Central memory CD8-positive, alpha-beta T cell (primary cell): ENCODE results near the gene NLRP7.
"Not testable (repeated sequence)": the region's sequence is repeated elsewhere in the genome, so short reads cannot be mapped to it uniquely, and the experiment has no call there.

Source experiments
- ATAC-seq: fragments of 150-1000 bp; cut with Tn5 transposase; replicated peaks from 2 replicates; pipeline ENCODE4 v1.10.0; 2022; ENCODE audit warnings: mild to moderate bottlenecking, moderate FRiP score, moderate number of reproducible peaks; ENCODE audit not compliant: poor library complexity, severe bottlenecking; ENCODE audit errors: extremely low read depth
- DNase-seq, 2 donors: peaks; one replicate each; pipeline ENCODE4 v3.0.0; 2021; ENCODE audit warnings: low spot score in 2 of 2
- H3K27ac Mint-ChIP-seq: one replicate; pipeline ENCODE4 v1.8.0; 2022; ENCODE audit warnings: low read depth, mild to moderate bottlenecking, moderate library complexity, mixed read lengths
- H3K27me3 Mint-ChIP-seq: one replicate; pipeline ENCODE4 v1.8.0; 2022; ENCODE audit warnings: mixed read lengths
- H3K36me3 Mint-ChIP-seq: one replicate; pipeline ENCODE4 v1.8.0; 2022; ENCODE audit warnings: mild to moderate bottlenecking, moderate library complexity, mixed read lengths; ENCODE audit not compliant: insufficient read depth
- H3K4me1 Mint-ChIP-seq: one replicate; pipeline ENCODE4 v1.8.0; 2022; ENCODE audit warnings: mixed read lengths
- H3K4me3 Mint-ChIP-seq: one replicate; pipeline ENCODE4 v1.8.0; 2022; ENCODE audit warnings: mild to moderate bottlenecking, moderate library complexity, mixed read lengths
- H3K9me3 Mint-ChIP-seq: one replicate; pipeline ENCODE4 v1.8.0; 2022; ENCODE audit warnings: mixed read lengths

The NLRP7 gene

GRCh38 chr19:54947381-54947780 is at the start of gene NLRP7:
NLRP7 (minus strand) TSS chr19:54947530.
- Mint-ChIP-seq H3K9me3 (no peaks in the 10 kb centered on the region), H3K27ac (no peak within 1 kb of the TSS), H3K36me3 (peaks cover 5% of the 10 kb centered on the region), H3K4me1 (no peaks in the 10 kb centered on the region), H3K27me3 (peaks cover 10% of the 10 kb centered on the region), H3K4me3 (no peak within 1 kb of the TSS)
- ATAC-seq (no peak), DNase-seq (no peak)

- H3K4me3 Mint-ChIP-seq, result no peak overlapping the region
- DNase-seq (no peak), ATAC-seq (no peak)
- no peak overlapping the region for H3K27ac Mint-ChIP-seq
- peaks cover 11% of the 10 kb centered on the region for H3K36me3 Mint-ChIP-seq
- no peaks in the 10 kb centered on the region for H3K4me1 Mint-ChIP-seq
- peaks cover 2% of the 10 kb centered on the region for H3K27me3 Mint-ChIP-seq
- H3K9me3 Mint-ChIP-seq, result peaks cover 5% of the 10 kb centered on the region
Measured at GRCh38 chr19:54995561-54995960, 48.2 kb upstream of the NLRP7 start.

GRCh38 chr19:54989531-54989930 is 42.2 kb upstream of the NLRP7 start:
- not testable (repeated sequence) for H3K4me1 Mint-ChIP-seq, ATAC-seq, H3K27me3 Mint-ChIP-seq, H3K4me3 Mint-ChIP-seq, DNase-seq, H3K27ac Mint-ChIP-seq, H3K9me3 Mint-ChIP-seq
- H3K36me3 Mint-ChIP-seq, result peaks cover 30% of the 10 kb centered on the region

- H3K36me3 Mint-ChIP-seq, result peaks cover 22% of the 10 kb centered on the region
- not testable (repeated sequence) for H3K27ac Mint-ChIP-seq, ATAC-seq, H3K4me3 Mint-ChIP-seq, H3K9me3 Mint-ChIP-seq, DNase-seq, H3K4me1 Mint-ChIP-seq, H3K27me3 Mint-ChIP-seq
Measured at GRCh38 chr19:54982562-54982961, 35.2 kb upstream of the NLRP7 start.

GRCh38 chr19:54973229-54974090 is 26.1 kb upstream of the NLRP7 start:
- ATAC-seq, H3K9me3 Mint-ChIP-seq, DNase-seq, H3K27ac Mint-ChIP-seq, H3K27me3 Mint-ChIP-seq, H3K4me1 Mint-ChIP-seq: not testable (repeated sequence)
- peaks cover 16% of the 10 kb centered on the region for H3K36me3 Mint-ChIP-seq
- peak overlapping the region; percentile 20 for H3K4me3 Mint-ChIP-seq

- not testable (repeated sequence) for H3K4me3 Mint-ChIP-seq, H3K27ac Mint-ChIP-seq, DNase-seq, H3K9me3 Mint-ChIP-seq, H3K4me1 Mint-ChIP-seq, ATAC-seq, H3K27me3 Mint-ChIP-seq
- peaks cover 13% of the 10 kb centered on the region for H3K36me3 Mint-ChIP-seq
Measured at GRCh38 chr19:54971446-54971845, 24.1 kb upstream of the NLRP7 start.

- peaks cover 8% of the 10 kb centered on the region for H3K4me1 Mint-ChIP-seq
- ATAC-seq (no peak), DNase-seq (no peak)
- H3K4me3 Mint-ChIP-seq, result no peak overlapping the region
- H3K9me3 Mint-ChIP-seq, result no peaks in the 10 kb centered on the region
- H3K36me3 Mint-ChIP-seq, result peaks cover 12% of the 10 kb centered on the region
- no peaks in the 10 kb centered on the region for H3K27me3 Mint-ChIP-seq
- H3K27ac Mint-ChIP-seq, result no peak overlapping the region
Measured at GRCh38 chr19:54969647-54970046, 22.3 kb upstream of the NLRP7 start.

GRCh38 chr19:54967611-54968010 is 20.3 kb upstream of the NLRP7 start:
- H3K27me3 Mint-ChIP-seq, result no peaks in the 10 kb centered on the region
- H3K9me3 Mint-ChIP-seq, result no peaks in the 10 kb centered on the region
- H3K4me1 Mint-ChIP-seq, result no peaks in the 10 kb centered on the region
- DNase-seq (no peak), ATAC-seq (no peak)
- peaks cover 6% of the 10 kb centered on the region for H3K36me3 Mint-ChIP-seq
- no peak overlapping the region for H3K27ac Mint-ChIP-seq
- peak overlapping the region; percentile 32 for H3K4me3 Mint-ChIP-seq

- H3K27me3 Mint-ChIP-seq, result not testable (repeated sequence)
- peak; percentile 73 for ATAC-seq
Measured at GRCh38 chr19:54965055-54965454, 17.7 kb upstream of the NLRP7 start.

GRCh38 chr19:54959840-54960239 is 12.5 kb upstream of the NLRP7 start:
- ATAC-seq, result no peak
- no peaks in the 10 kb centered on the region for H3K9me3 Mint-ChIP-seq
- no peaks in the 10 kb centered on the region for H3K27me3 Mint-ChIP-seq
- H3K4me1 Mint-ChIP-seq, result peaks cover 5% of the 10 kb centered on the region
- H3K4me3 Mint-ChIP-seq, result no peak overlapping the region
- no peaks in the 10 kb centered on the region for H3K36me3 Mint-ChIP-seq
- DNase-seq, result no peak
- H3K27ac Mint-ChIP-seq, result no peak overlapping the region

More at GRCh38 chr19:54965055-54965454, 17.7 kb upstream of the NLRP7 start:
- H3K4me3 Mint-ChIP-seq, H3K36me3 Mint-ChIP-seq, H3K27ac Mint-ChIP-seq, H3K4me1 Mint-ChIP-seq, DNase-seq, H3K9me3 Mint-ChIP-seq: not testable (repeated sequence)

GRCh38 chr19:54955376-54955775 is 8.0 kb upstream of the NLRP7 start:
- Mint-ChIP-seq H3K4me3 (no peak overlapping the region), H3K36me3 (no peaks in the 10 kb centered on the region), H3K4me1 (peaks cover 5% of the 10 kb centered on the region), H3K27me3 (peaks cover 4% of the 10 kb centered on the region), H3K27ac (no peak overlapping the region), H3K9me3 (no peaks in the 10 kb centered on the region)
- ATAC-seq (no peak), DNase-seq (no peak)

- H3K4me1 Mint-ChIP-seq, H3K9me3 Mint-ChIP-seq, H3K36me3 Mint-ChIP-seq, H3K4me3 Mint-ChIP-seq, DNase-seq, ATAC-seq, H3K27ac Mint-ChIP-seq: not testable (repeated sequence)
- H3K27me3 Mint-ChIP-seq, result peaks cover 10% of the 10 kb centered on the region
Measured at GRCh38 chr19:54953345-54953713, 6.0 kb upstream of the NLRP7 start.

GRCh38 chr19:54952591-54953344 is 5.4 kb upstream of the NLRP7 start:
- no peak for ATAC-seq
- Mint-ChIP-seq H3K27ac (no peak overlapping the region), H3K9me3 (no peaks in the 10 kb centered on the region), H3K36me3 (no peaks in the 10 kb centered on the region), H3K4me1 (no peaks in the 10 kb centered on the region), H3K27me3 (peaks cover 10% of the 10 kb centered on the region), H3K4me3 (no peak overlapping the region)
- DNase-seq, result no peak
